Fibroblast of skin of abdomen (primary cell): ENCODE data around the gene GJA8.
"Not testable (repeated sequence)": the region's sequence is repeated elsewhere in the genome, so short reads cannot be mapped to it uniquely, and the experiment has no call there.

Experiments used
- DNase-seq: peaks from one replicate; pipeline ENCODE4 v3.0.0-alpha.2; 2013

Gene GJA8

DNA sequence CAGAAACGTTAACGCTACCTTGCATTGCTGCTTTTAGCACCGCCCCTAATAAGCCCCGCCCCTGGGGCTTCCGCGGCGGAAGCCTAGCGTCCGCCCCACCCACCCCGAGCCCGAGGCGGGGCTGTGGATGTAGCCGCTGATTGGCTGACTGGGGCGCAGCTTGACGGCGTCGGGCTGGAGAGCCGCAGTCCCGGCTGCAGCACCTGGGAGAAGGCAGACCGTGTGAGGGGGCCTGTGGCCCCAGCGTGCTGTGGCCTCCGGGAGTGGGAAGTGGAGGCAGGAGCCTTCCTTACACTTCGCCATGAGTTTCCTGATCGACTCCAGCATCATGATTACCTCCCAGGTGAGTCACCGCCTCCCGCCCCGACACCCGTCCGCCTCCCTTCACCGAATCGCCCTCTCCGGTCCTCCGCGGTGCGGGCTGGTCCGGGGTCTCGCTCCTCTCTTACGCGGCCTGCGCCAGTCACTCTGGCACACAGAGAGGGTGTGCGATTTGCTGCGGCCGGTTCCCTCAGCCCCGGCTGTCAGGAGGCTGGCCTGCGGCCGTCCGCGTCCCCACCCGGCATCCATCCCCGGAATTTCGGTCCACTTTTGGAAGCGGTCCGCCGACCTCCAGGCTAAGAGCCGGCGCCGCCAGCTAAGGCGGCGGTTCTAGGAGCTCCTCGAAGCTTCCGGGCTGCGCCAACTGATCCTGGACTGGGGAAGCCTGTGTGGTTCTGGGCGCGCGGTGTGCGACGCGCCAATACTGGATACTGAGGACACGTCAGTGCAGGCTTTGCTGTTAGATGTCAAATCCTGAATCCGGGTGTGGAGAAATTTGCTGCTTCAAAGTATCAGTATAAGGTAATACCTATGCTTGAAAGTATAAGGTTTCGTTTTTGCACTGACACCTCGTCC, 25.9 kb downstream of the GJA8 start, which contains the start of gene GPR89B:
GPR89B (plus strand) TSS at position 185 of the 897 bp plus-strand sequence; CDS start at position 302, 117 bp downstream.
- peak; percentile 85 for DNase-seq

DNA sequence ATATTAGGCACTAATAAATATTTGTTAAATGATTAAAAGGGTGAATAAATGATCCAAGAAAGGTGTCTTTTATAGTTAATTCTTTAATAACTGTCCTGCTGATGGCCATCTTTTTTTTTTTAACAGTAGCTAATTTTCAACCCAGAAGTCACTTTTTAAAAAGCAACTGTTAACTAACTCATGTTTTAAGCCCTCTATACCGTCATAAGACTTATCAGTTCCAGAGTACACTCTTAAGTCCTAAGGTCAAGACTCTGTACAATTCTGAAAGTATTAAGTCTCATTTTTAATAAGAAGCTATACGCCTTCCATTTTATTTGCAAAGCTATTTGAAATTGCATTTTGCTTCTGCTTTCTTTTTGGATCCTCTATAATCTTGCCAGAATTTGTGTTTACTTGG, 28.5 kb downstream of the GJA8 start:
- not testable (repeated sequence) for DNase-seq

DNA sequence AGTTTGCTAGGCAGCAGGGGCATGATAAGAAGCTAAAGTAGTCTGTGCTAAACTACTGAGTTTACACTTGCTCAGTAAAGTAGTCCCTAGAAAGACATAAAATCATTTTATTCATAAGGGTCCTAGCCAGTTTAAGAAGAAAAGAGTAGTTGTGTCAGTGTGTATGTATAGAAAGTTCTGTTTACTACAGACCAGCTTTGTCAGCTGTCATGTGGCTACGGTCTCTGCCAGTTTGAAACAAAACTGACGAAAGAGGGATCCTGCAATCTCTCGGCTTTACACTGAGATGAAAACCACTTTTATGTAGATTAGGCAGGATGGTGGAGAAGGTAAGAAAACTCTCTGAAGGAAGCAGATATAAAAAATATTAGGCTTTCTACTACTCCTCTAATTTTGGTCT, 32.7 kb downstream of the GJA8 start:
- not testable (repeated sequence) for DNase-seq

DNA sequence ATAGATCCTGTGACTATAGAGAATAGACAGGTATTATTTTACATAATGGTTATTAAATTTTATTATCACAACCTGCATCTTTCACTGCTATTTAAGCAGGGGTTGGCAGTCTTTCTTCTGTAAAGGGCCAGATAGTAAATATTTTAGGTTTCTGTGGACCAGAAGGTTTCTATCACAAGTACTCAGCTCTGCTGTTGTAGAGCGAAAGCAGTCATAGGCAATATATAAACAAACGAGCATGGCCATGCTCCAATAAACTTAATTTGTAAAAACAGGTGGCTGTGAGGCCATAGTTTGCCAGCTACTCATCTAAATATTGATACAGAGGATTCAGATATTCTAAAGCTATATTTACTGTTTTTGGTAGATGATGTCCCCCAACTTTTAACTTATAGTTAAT, 37.9 kb downstream of the GJA8 start:
- not testable (repeated sequence) for DNase-seq

DNA sequence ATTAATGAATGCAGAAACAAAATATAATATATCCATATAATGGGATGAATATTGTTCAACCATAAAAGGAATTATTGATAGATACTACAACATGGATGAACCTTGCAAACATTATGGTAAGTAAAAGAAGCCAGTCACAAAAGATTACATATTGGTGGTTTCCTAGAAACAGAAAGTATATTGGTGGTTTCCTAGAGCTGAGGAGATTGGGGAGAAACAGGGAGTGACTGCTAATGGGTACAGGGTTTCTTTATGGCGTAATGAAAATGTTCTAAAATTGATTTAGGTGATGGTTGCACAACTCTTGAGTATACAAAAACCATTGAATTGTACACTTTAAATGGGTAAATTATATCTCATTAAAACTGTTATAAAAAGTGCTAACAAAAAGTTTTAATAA, 40.0 kb downstream of the GJA8 start:
- DNase-seq: not testable (repeated sequence)

DNA sequence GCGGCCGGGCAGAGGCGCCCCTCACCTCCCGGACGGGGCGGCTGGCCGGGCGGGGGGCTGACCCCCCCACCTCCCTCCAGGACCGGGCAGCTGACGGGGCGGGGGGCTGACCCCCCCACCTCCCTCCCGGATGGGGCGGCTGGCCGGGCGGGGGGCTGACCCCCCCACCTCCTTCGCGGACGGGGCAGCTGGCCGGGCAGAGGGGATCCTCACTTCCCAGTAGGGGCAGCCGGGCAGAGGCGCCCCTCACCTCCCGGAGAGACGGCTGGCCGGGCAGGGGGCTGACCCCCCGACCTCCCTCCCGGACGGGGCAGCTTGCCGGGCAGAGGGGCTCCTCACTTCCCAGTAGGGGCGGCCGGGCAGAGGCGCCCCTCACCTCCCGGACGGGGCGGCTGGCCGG, 46.9 kb downstream of the GJA8 start:
- DNase-seq: not testable (repeated sequence)
